Activated naive CD8-positive, alpha-beta T cell (primary cell): ENCODE measurements around the gene SORCS2.

Source experiments
- H3K27ac Mint-ChIP-seq: one replicate; pipeline ENCODE4 v1.8.0; 2021; ENCODE audit warnings: mixed read lengths
- H3K27me3 Mint-ChIP-seq: one replicate; pipeline ENCODE4 v1.8.0; 2021; ENCODE audit warnings: mixed read lengths
- H3K36me3 Mint-ChIP-seq: one replicate; pipeline ENCODE4 v1.8.0; 2021; ENCODE audit warnings: mixed read lengths
- H3K4me1 Mint-ChIP-seq: one replicate; pipeline ENCODE4 v1.8.0; 2021; ENCODE audit warnings: low read depth, mixed read lengths
- H3K4me3 Mint-ChIP-seq: one replicate; pipeline ENCODE4 v1.8.0; 2021; ENCODE audit warnings: mild to moderate bottlenecking, mixed read lengths
- H3K9me3 Mint-ChIP-seq: one replicate; pipeline ENCODE4 v1.8.0; 2021; ENCODE audit warnings: low read depth, mixed read lengths

Gene SORCS2

DNA sequence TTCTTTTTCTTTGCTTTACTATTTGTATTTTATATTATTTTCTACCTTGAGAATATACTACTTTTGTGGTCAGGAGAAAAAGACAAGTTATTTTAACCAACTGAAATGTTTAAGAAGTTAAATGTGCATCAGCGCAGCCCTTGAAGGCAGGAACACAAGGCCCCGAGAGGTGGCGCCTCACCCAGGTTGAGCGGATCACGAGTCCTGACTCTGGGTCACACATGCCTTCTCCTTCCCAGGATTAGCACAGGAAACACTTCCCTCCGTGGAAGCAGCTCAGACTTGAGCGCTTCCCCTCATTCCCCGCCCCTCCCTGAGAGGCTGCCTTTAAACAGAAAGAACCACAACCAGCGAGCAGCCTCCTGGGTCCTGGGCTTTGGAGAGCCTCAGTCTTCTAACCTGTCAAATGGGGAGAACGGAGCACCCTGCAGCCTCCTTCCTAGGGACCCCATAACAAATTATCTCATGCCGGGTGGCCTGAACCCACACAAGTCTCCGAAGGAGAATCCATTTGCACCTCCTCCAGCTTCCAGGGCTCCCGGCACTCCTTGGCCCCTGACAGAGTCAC lies 529.7 kb downstream of the SORCS2 start:
- Mint-ChIP-seq H3K27ac (no peak overlapping the region), H3K27me3 (peaks cover 1% of the 10 kb centered on the region), H3K36me3 (no peaks in the 10 kb centered on the region), H3K9me3 (no peaks in the 10 kb centered on the region), H3K4me3 (no peak overlapping the region), H3K4me1 (peaks cover 1% of the 10 kb centered on the region)

- H3K4me3 Mint-ChIP-seq, result no peak overlapping the region
- H3K27ac Mint-ChIP-seq, result no peak overlapping the region
- H3K4me1 Mint-ChIP-seq, result peaks cover 1% of the 10 kb centered on the region
- peaks cover 1% of the 10 kb centered on the region for H3K27me3 Mint-ChIP-seq
- no peaks in the 10 kb centered on the region for H3K36me3 Mint-ChIP-seq
- no peaks in the 10 kb centered on the region for H3K9me3 Mint-ChIP-seq
These were observed 530.5 kb downstream of the SORCS2 start for GRCh38 chr4:7722766-7723387.

DNA sequence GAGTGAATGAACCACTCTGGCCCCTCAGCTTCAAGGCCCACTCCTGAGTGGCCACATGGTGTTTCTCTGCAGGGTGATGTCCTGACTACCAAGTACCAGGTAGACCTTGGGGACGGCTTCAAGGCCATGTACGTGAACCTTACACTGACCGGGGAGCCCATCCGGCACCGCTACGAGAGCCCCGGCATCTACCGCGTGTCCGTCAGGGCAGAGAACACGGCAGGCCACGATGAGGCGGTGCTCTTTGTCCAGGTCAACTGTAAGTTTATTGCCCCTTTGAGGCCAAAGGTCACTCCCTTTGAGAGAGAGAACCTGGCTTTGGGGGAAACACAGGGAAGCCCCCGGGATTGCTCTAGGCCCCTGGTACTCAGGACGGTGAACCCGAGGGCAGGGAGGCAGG lies 531.3 kb downstream of the SORCS2 start:
- H3K36me3 Mint-ChIP-seq, result no peaks in the 10 kb centered on the region
- H3K4me3 Mint-ChIP-seq, result no peak overlapping the region
- no peaks in the 10 kb centered on the region for H3K27me3 Mint-ChIP-seq
- no peaks in the 10 kb centered on the region for H3K9me3 Mint-ChIP-seq
- H3K27ac Mint-ChIP-seq, result no peak overlapping the region
- H3K4me1 Mint-ChIP-seq, result peaks cover 1% of the 10 kb centered on the region

DNA sequence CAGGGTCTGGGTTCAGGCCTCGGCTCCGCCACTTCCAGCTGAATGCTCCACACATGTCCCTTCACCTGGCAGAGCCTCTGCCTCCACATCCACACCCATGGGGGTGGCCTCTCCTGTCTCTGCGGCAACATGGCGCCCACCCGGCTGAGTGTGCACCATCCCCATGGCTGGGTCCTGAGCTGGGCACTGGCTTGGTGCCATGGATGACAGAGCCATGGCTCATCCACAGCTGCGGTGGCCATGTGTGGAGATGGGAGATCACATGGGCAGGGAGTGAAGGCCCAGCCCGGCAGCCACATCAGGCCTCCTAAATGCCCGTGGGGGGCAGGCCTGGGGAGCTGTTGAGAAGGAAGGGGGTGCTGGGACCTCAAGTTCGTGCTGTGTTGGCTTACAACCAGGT lies 533.6 kb downstream of the SORCS2 start:
- Mint-ChIP-seq H3K9me3 (no peaks in the 10 kb centered on the region), H3K27ac (no peak overlapping the region), H3K27me3 (no peaks in the 10 kb centered on the region)

GRCh38 chr4:7726665-7727413 lies 534.5 kb downstream of the SORCS2 start:
- Mint-ChIP-seq H3K27ac (no peak overlapping the region), H3K4me3 (no peak overlapping the region), H3K27me3 (no peaks in the 10 kb centered on the region), H3K9me3 (no peaks in the 10 kb centered on the region), H3K36me3 (no peaks in the 10 kb centered on the region), H3K4me1 (no peaks in the 10 kb centered on the region)

More for the DNA sequence above, 533.6 kb downstream of the SORCS2 start:
- Mint-ChIP-seq H3K4me3 (no peak overlapping the region), H3K4me1 (no peaks in the 10 kb centered on the region), H3K36me3 (no peaks in the 10 kb centered on the region)

GRCh38 chr4:7727749-7728148 lies 535.4 kb downstream of the SORCS2 start:
- no peak overlapping the region for H3K27ac Mint-ChIP-seq
- no peaks in the 10 kb centered on the region for H3K9me3 Mint-ChIP-seq
- H3K4me3 Mint-ChIP-seq, result no peak overlapping the region
- H3K36me3 Mint-ChIP-seq, result no peaks in the 10 kb centered on the region
- no peaks in the 10 kb centered on the region for H3K4me1 Mint-ChIP-seq
- no peaks in the 10 kb centered on the region for H3K27me3 Mint-ChIP-seq

- no peaks in the 10 kb centered on the region for H3K27me3 Mint-ChIP-seq
- H3K27ac Mint-ChIP-seq, result no peak overlapping the region
- H3K4me3 Mint-ChIP-seq, result no peak overlapping the region
- H3K9me3 Mint-ChIP-seq, result no peaks in the 10 kb centered on the region
- no peaks in the 10 kb centered on the region for H3K36me3 Mint-ChIP-seq
- H3K4me1 Mint-ChIP-seq, result no peaks in the 10 kb centered on the region
These were observed 539.1 kb downstream of the SORCS2 start for GRCh38 chr4:7731437-7731836.

DNA sequence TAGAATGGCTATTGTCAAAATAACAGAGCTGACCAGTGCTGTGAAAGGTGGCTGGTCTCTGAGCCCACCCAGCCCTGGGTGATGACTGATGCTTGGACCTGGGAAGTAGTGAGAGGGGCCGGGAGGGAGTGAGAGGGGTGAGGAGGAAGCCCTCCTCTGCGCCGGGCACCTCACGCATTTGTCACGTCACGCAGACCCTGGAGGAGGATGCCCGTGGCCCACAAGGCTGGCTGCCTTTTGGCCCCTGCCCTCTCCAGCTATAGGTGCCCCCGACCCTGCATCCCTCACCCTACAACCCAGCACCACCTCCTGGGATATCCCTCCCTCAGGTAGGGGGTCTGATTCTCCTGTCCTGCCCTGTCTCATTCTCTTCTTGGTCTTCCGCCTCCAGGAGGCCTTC lies 539.9 kb downstream of the SORCS2 start:
- Mint-ChIP-seq H3K4me1 (no peaks in the 10 kb centered on the region), H3K9me3 (no peaks in the 10 kb centered on the region), H3K27me3 (no peaks in the 10 kb centered on the region), H3K4me3 (no peak overlapping the region), H3K27ac (no peak overlapping the region), H3K36me3 (no peaks in the 10 kb centered on the region)

DNA sequence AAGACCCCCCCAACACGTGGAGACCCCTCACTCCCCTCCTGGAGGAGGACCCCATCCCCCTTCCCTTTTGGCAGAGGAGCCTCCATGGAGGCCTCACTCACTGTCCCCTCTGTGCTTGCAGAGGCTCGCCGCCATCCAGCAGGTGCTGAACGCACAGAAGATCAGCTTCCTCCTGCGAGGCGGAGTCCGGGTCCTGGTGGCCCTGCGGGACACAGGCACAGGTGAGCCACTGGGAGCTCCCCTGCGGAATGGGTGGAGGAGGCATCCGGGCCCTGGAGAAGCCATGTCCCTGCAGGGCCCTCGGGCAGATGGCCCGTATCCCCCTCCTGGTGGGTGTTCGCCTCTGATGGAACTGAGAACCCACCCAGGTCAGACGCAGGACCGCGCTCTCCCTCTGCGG lies 540.9 kb downstream of the SORCS2 start:
- Mint-ChIP-seq H3K9me3 (no peaks in the 10 kb centered on the region), H3K4me1 (no peaks in the 10 kb centered on the region), H3K27ac (no peak overlapping the region), H3K36me3 (no peaks in the 10 kb centered on the region), H3K27me3 (no peaks in the 10 kb centered on the region), H3K4me3 (no peak overlapping the region)

DNA sequence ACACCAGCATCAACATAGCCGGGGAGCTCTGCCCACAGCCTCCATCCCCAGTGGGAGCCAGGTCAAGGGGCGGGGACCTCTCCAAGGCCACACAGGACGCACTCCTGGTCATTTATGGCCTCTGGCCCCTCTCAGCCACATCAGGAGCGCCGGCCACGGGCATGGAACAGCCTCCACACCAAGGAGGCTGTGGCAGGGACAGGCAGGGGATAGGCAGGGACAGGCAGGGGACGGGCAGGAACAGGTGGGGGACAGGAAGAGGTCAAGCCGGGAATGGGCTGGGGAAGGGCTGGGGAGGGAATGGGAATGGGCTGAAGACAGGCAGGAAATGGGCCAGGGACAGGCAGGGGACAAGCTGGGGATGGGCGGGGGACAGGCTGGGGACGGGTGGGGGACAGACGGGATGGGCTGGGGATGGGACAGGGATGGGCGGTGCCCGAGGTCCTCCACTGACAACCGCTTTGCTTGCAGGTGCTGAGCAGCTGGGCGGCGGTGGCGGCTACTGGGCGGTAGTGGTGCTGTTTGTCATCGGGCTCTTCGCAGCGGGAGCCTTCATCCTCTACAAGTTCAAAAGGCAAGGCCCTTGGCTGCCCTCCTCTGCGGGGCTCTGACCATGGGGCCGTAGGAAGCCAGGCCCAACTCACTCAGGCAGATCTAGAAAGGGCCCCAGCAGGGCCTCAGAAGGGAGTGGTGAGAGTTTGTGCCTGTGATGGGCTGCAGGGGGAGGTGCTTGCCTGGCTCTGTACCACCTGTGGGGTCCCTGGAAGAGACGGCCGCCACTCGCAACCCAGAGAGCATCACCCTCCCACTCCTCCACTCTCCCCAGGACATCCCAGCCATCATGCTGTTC lies 541.7 kb downstream of the SORCS2 start:
- Mint-ChIP-seq H3K27ac (no peak overlapping the region), H3K4me3 (no peak overlapping the region), H3K36me3 (no peaks in the 10 kb centered on the region), H3K27me3 (no peaks in the 10 kb centered on the region), H3K4me1 (no peaks in the 10 kb centered on the region), H3K9me3 (no peaks in the 10 kb centered on the region)

DNA sequence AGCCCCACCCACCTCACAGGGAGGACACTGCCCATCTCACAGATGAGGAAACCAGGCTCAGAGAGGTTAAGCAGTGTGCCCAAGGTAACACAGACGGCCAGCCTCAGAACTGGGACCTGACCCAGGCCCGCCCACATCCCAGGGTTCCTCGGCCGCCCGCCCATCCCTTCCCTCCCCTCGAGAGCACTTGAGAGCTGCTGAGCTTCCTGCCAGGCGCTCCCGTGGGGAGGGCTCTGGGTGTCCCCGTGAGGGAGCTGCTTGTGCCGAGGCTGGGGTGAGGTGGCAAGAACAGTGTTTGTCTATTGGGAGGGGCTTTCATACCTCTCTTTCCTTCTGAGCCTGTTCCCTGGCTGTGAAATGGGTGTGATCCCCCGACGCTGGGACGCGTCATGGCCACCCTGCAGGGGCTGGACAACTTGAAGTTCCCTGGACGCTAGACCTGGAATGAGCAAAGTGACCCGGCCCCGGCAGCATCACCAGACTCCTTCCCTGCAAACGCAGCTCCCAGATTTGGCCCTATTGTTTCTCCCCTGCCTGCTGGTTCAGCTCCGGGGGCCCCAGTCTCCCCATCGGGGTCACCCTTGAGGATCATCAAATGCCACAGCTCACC lies 542.4 kb downstream of the SORCS2 start:
- no peaks in the 10 kb centered on the region for H3K36me3 Mint-ChIP-seq
- no peaks in the 10 kb centered on the region for H3K4me1 Mint-ChIP-seq
- H3K27ac Mint-ChIP-seq, result no peak overlapping the region
- H3K9me3 Mint-ChIP-seq, result no peaks in the 10 kb centered on the region
- H3K27me3 Mint-ChIP-seq, result no peaks in the 10 kb centered on the region
- H3K4me3 Mint-ChIP-seq, result no peak overlapping the region

DNA sequence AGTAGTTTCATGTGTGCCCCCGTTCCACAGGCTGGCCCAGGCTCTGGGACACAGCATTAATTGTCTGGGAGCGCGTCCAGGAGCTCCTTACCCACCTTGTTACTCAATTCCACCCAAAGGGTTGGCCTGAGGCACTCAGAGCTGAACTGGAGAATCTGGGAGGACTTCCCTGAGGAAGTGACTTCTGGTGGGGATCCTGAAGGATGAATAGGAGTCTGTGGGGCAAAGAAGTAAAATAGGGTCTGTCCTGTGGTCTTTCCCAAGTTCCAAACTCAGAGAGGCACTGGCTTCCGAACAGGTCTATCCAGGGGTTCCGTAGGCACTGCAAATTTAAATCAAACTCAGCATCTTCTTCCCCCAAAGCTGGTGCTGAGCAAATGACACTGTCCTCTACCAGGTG lies 543.1 kb downstream of the SORCS2 start:
- Mint-ChIP-seq H3K9me3 (no peaks in the 10 kb centered on the region), H3K4me3 (no peak overlapping the region), H3K4me1 (no peaks in the 10 kb centered on the region), H3K36me3 (no peaks in the 10 kb centered on the region), H3K27ac (no peak overlapping the region), H3K27me3 (no peaks in the 10 kb centered on the region)

DNA sequence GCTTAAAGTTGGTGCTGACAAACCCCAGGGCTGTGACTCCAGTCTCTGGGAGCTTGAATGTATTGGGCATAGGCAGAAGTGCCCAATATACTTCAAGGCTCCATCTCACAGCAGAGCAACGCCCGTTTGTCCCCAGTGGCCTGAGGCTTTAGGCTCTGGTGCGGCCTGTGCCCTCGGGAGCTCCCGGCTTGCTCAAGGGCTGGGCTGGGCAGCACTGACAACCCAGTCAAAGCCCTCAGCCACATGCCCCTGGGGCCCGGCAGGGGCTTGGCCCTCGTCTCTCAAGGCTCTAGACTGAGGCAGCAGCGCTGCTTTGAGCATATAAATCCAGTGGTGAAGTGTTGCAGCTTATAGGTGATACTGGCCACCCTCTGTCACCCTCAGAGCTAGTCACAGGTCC lies 543.6 kb downstream of the SORCS2 start:
- H3K36me3 Mint-ChIP-seq, result no peaks in the 10 kb centered on the region
- no peak overlapping the region for H3K27ac Mint-ChIP-seq
- no peaks in the 10 kb centered on the region for H3K9me3 Mint-ChIP-seq
- no peaks in the 10 kb centered on the region for H3K4me1 Mint-ChIP-seq
- no peak overlapping the region for H3K4me3 Mint-ChIP-seq
- H3K27me3 Mint-ChIP-seq, result no peaks in the 10 kb centered on the region

DNA sequence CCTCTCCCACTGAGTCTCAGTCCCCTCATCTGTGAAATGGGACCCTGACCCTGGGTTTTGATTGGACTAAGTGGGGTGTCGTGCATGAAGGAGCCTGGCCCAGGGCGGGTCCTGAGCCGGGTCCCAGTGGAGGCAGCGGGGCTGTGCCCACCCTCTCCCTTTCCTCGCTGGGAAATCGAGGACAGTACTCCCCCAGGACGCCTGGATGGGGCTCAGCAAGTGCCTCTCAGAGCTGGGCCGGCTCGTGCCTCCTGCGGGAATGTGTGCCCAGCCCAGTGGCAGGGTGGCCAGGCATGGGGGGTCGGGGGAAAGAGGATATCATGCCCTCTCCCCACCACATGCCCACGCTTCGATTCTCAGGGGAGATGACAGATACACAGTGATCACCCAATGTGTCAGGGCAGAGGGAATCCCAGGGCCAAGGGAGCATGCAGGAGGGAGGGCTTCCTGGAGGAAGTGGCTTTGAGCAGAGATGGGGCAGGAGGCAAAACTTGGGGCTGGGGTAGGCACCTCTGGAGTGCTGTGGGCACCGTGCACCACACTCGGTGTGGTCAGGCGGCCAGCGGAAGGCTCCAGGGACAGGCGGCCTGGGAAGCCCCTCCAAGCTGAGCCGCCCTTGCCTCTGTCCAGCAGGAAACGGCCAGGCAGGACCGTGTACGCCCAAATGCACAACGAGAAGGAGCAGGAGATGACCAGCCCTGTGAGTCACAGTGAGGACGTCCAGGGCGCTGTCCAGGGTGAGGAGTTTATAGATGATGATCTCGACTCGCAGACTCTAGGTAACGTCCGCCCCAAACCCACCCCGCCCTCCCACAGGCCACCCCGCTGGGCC lies 544.3 kb downstream of the SORCS2 start:
- no peak overlapping the region for H3K27ac Mint-ChIP-seq
- H3K27me3 Mint-ChIP-seq, result no peaks in the 10 kb centered on the region
- no peaks in the 10 kb centered on the region for H3K36me3 Mint-ChIP-seq
- no peaks in the 10 kb centered on the region for H3K9me3 Mint-ChIP-seq
- H3K4me3 Mint-ChIP-seq, result no peak overlapping the region
- H3K4me1 Mint-ChIP-seq, result no peaks in the 10 kb centered on the region
